ENCODE data around the gene TPBGL.

Gene TPBGL, protein sequence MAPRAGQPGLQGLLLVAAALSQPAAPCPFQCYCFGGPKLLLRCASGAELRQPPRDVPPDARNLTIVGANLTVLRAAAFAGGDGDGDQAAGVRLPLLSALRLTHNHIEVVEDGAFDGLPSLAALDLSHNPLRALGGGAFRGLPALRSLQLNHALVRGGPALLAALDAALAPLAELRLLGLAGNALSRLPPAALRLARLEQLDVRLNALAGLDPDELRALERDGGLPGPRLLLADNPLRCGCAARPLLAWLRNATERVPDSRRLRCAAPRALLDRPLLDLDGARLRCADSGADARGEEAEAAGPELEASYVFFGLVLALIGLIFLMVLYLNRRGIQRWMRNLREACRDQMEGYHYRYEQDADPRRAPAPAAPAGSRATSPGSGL

DNA sequence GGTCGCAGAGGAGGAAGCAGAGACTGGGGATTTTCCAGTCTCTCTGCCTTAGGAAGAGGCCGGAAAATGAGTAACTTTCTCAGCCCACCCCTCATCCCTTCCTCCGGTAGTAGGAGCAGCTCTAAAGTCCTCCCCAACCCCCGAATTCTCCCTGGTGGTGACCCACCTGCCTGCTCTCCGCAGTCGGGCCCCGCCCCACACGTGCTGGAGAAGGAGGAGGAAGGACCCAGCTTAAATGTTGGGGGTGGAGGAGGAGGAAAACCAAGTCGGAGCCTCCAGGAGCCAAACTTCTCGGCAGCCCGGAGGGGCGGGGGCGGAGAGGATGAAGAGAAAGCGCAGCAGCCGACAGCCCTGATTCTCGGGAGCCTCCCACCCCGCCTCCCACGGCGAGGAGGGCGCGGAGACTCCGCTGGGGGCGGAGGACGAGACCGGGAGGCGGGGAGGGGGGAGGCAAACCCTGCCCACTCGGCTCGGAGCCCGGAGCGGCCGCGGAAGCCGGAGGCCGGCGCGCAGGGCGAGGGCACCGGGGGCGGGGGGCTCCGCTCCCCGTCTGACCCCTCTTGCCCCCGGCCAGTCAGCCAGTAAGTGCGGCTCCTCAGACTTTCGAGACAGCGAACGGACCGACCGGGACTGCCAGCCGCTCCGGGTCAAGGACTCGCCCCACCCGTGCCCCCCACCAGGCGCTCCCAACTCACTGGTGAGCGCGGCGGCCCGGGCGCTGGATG, at the start of gene TPBGL:
TSS of gene TPBGL (plus strand) at position 464 of the 725 bp plus-strand sequence. CDS start 276 bp downstream, outside the sequence.
- peaks cover 40% of the 10 kb centered on the region for H3K27me3 ChIP-seq (ENCODE audit: insufficient read depth, poor library complexity, severe bottlenecking)
- peak within 1 kb of the TSS; percentile 41 for H3K4me3 ChIP-seq (ENCODE audit: severe bottlenecking)
- ATAC-seq (ENCODE audit: low read depth), result no peak
- H3K27ac ChIP-seq (ENCODE audit: poor library complexity, severe bottlenecking), result no peak within 1 kb of the TSS
- no peaks in the 10 kb centered on the region for H3K9me3 ChIP-seq (ENCODE audit: severe bottlenecking)
- no peak for DNase-seq (ENCODE audit: low spot score)
- H3K4me1 ChIP-seq (ENCODE audit: insufficient read depth, poor library complexity, severe bottlenecking), result no peaks in the 10 kb centered on the region
- TF ChIP-seq, protein P1, sequence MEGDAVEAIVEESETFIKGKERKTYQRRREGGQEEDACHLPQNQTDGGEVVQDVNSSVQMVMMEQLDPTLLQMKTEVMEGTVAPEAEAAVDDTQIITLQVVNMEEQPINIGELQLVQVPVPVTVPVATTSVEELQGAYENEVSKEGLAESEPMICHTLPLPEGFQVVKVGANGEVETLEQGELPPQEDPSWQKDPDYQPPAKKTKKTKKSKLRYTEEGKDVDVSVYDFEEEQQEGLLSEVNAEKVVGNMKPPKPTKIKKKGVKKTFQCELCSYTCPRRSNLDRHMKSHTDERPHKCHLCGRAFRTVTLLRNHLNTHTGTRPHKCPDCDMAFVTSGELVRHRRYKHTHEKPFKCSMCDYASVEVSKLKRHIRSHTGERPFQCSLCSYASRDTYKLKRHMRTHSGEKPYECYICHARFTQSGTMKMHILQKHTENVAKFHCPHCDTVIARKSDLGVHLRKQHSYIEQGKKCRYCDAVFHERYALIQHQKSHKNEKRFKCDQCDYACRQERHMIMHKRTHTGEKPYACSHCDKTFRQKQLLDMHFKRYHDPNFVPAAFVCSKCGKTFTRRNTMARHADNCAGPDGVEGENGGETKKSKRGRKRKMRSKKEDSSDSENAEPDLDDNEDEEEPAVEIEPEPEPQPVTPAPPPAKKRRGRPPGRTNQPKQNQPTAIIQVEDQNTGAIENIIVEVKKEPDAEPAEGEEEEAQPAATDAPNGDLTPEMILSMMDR (IDR thresholded peaks at IDR 0.05; ENCODE audit: poor library complexity, severe bottlenecking), result no peak
- H3K36me3 ChIP-seq (ENCODE audit: low read depth), result no peaks in the 10 kb centered on the region

DNA sequence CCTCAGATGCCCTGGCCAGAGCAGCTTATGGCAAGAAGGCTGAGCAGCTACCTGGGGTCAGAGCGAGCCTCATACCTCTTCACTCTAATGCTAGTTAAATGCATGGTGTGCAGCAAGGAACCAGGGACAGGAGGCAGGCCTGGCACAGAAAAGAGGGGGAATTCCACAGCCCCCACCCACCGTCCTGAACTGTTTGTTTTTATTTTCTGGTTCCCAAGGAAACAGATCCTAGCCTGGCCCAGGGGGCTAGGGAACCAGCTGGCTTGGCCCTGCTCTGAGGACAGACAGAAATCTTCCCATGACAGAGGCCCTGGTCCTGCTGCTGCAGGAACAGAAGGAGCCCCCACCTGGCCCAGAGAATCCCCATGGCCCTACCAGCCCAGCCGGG, 49.2 kb upstream of the TPBGL start:
- no peak overlapping the region for H3K4me3 ChIP-seq (ENCODE audit: severe bottlenecking)
- H3K36me3 ChIP-seq (ENCODE audit: low read depth), result no peaks in the 10 kb centered on the region
- H3K9me3 ChIP-seq (ENCODE audit: severe bottlenecking), result no peaks in the 10 kb centered on the region
- H3K4me1 ChIP-seq (ENCODE audit: insufficient read depth, poor library complexity, severe bottlenecking), result no peaks in the 10 kb centered on the region
- no peak overlapping the region for H3K27ac ChIP-seq (ENCODE audit: poor library complexity, severe bottlenecking)
- no peaks in the 10 kb centered on the region for H3K27me3 ChIP-seq (ENCODE audit: insufficient read depth, poor library complexity, severe bottlenecking)
- TF ChIP-seq, protein P1 (IDR thresholded peaks at IDR 0.05; ENCODE audit: poor library complexity, severe bottlenecking), result no peak
- ATAC-seq (ENCODE audit: low read depth) (no peak), DNase-seq (ENCODE audit: low spot score) (no peak)

DNA sequence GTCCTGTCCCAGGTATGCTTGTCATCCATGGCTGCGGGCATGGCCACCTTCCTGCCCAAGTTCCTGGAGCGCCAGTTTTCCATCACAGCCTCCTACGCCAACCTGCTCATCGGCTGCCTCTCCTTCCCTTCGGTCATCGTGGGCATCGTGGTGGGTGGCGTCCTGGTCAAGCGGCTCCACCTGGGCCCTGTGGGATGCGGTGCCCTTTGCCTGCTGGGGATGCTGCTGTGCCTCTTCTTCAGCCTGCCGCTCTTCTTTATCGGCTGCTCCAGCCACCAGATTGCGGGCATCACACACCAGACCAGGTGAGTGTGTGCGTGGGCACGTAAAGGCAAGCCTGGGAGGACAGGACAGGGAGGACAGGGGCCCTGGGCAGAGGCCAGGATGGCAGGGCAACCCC, 47.3 kb upstream of the TPBGL start:
- TF ChIP-seq, protein P1 (IDR thresholded peaks at IDR 0.05; ENCODE audit: poor library complexity, severe bottlenecking), result no peak
- no peak overlapping the region for H3K4me3 ChIP-seq (ENCODE audit: severe bottlenecking)
- H3K27ac ChIP-seq (ENCODE audit: poor library complexity, severe bottlenecking), result no peak overlapping the region
- H3K4me1 ChIP-seq (ENCODE audit: insufficient read depth, poor library complexity, severe bottlenecking), result no peaks in the 10 kb centered on the region
- DNase-seq (ENCODE audit: low spot score) (no peak), ATAC-seq (ENCODE audit: low read depth) (no peak)
- no peaks in the 10 kb centered on the region for H3K27me3 ChIP-seq (ENCODE audit: insufficient read depth, poor library complexity, severe bottlenecking)
- no peaks in the 10 kb centered on the region for H3K9me3 ChIP-seq (ENCODE audit: severe bottlenecking)
- H3K36me3 ChIP-seq (ENCODE audit: low read depth), result no peaks in the 10 kb centered on the region

DNA sequence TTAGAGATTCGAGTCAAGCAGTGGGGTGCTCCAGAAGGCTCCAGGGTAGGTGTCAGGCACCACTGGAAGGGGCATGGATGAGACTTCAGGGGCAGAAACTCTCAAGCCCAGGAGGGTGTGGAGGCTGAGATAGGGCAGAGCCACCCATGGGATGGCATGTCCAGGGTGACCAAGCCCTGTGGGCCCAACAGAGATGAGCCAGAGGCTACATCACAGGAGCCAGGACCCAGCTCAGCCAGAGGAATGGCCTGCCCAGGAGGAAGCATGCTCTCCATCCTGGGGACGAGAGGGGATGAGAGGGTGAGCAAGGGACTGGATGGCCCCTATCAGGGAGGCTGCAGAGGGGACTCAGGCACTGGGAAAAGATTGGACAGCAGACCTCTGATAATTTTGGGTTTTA, 46.9 kb upstream of the TPBGL start:
- Histone ChIP-seq H3K36me3 (ENCODE audit: low read depth) (no peaks in the 10 kb centered on the region), H3K27ac (ENCODE audit: poor library complexity, severe bottlenecking) (no peak overlapping the region), H3K27me3 (ENCODE audit: insufficient read depth, poor library complexity, severe bottlenecking) (no peaks in the 10 kb centered on the region), H3K9me3 (ENCODE audit: severe bottlenecking) (no peaks in the 10 kb centered on the region), H3K4me3 (ENCODE audit: severe bottlenecking) (no peak overlapping the region), H3K4me1 (ENCODE audit: insufficient read depth, poor library complexity, severe bottlenecking) (no peaks in the 10 kb centered on the region)
- TF ChIP-seq, protein P1 (IDR thresholded peaks at IDR 0.05; ENCODE audit: poor library complexity, severe bottlenecking), result no peak
- ATAC-seq (ENCODE audit: low read depth), result no peak
- DNase-seq (ENCODE audit: low spot score), result no peak

Data from RWPE2 (cell line).